Right lobe of liver (tissue), 6 donors: Measurements from ENCODE around the gene PSME3IP1. TPM values are rescaled to one million over a fixed set of nuclear protein-coding genes. Genes with fewer than 3 reads are reported as not detected.

Experiments used
- ATAC-seq, 4 donors: fragments of 200-7000 bp; cut with Tn5 transposase; one replicate each; pipeline ENCODE4 v1.9.1; 2020; ENCODE audit warnings: mild to moderate bottlenecking in 4 of 4, moderate library complexity in 4 of 4
- DNase-seq, 3 donors: peaks; one replicate each; pipeline ENCODE4 v3.0.0-alpha.2; 2020
- H3K27ac ChIP-seq, 3 donors: fragments of 200-600 bp; one replicate each; pipeline ENCODE4 v1.8.0; 2022
- H3K27me3 ChIP-seq, 2 donors: fragments of 200-600 bp; one replicate each; pipeline ENCODE4 v1.8.0; 2022
- H3K36me3 ChIP-seq, 4 donors: fragments of 200-600 bp; sonication (generic) in 1 of 4; one replicate each; pipeline versions ENCODE4 v1.5.1 to v1.8.0; 2017 to 2022; ENCODE audit warnings: control low read depth in 1 of 4
- H3K4me1 ChIP-seq, 4 donors: fragments of 200-600 bp; sonication (generic) in 1 of 4; one replicate each; pipeline versions ENCODE4 v1.5.1 to v1.8.0; 2017 to 2022; ENCODE audit warnings: control low read depth in 1 of 4
- H3K4me3 ChIP-seq, 3 donors: fragments of 200-600 bp; one replicate each; pipeline ENCODE4 v1.8.0; 2022
- H3K9me3 ChIP-seq, 4 donors: fragments of 200-600 bp; sonication (generic) in 1 of 4; one replicate each; pipeline versions ENCODE4 v1.5.1 to v1.8.0; 2017 to 2022; ENCODE audit warnings: control low read depth in 1 of 4
- POLR2A ChIP-seq: fragments of 450-650 bp; IDR thresholded peaks from one replicate; pipeline ENCODE4 v1.6.1; 2017; ENCODE audit warnings: antibody characterized with exemption, mild to moderate bottlenecking
- WGBS: methylation state at CpG from one replicate; pipeline ENCODE4 v1.1.6; 2018; ENCODE audit warnings: low coverage, low lambda C conversion rate; ENCODE audit not compliant: insufficient coverage; ENCODE audit errors: missing lambda C conversion rate; 5-methylcytosine and 5-hydroxymethylcytosine counted together
- intact Hi-C, 2 donors: fragments of 100-400 bp; cut with DNase I; formaldehyde crosslinking; loops; one replicate each; pipeline versions ENCODE4 v1.11.2 to v1.14.1; 2022
- total RNA-seq, 6 experiments: library from RNA; depleted of rRNA in 2 of 6; stranded (reverse); fragments of >200 nt in 2 of 6; fragmentation: NEBNext Ultra II Directional in 3 of 6; extraction: Animal tissue kit (Norgen Biotek cat#: 25700) in 3 of 6; gene quantifications; one replicate each; pipeline versions ENCODE4 v1.1.0 to v1.2.4, GENCODE V29; 2016 to 2023
- TF ChIP-seq, protein P1 (sequence below), 4 donors: fragments of 200-600 bp in 3 of 4; fragments of 450-650 bp in 1 of 4; IDR thresholded peaks; one replicate each; pipeline versions ENCODE4 v1.5.1 to v1.8.0; 2016 to 2022; ENCODE audit warnings: antibody characterized with exemption in 4 of 4, mild to moderate bottlenecking in 2 of 4
- donor health status: DM: no; HTN: yes; CAD: no.
- donor health status: DM: no; HTN: no; CAD: no.
- donor health status: DM: no; HTN: no; CAD: no.
- donor health status: DM: no; HTN: yes; CAD: no.
- donor health status: DM: no; HTN: yes; CAD: no.

Gene PSME3IP1
- total RNA-seq, 6 experiments from 2014 or later = 26.2 to 61.8 (median 34.5) TPM

DNA sequence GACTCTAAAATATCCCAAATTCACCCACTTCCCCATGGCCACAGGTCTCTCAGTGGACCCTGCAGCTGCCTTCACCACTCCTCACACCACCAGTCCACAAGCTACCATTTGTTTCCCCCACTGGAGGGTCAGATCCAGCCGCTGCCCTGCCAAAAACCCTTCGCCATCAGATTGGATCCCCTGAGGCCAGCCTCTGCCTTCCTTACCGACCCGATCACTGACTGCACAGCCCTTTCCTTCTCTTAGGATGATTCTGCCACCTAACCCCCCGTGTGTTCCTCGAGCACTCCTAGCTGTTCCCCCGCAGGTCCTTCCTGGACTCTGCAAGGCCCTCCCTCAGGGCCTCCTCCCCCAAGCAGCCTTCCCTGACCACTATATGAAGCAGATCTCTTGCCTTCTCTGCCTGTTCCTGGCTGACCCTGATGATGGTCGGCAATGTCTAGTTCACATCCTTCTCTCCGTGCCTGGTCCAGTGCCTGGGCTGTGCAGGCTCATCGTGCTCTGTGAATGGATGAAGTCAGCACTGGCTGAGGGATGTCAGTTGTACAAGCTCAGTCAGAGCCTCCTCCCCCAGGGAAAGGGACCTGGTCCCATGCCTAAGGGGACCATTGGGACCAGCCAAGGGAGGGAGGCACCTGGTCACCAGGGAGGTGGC, 47.4 kb downstream of the PSME3IP1 start:
- intact Hi-C loops = no loop called here
- no peak for ATAC-seq
- H3K27ac ChIP-seq = no peak overlapping the region
- TF ChIP-seq, protein P1, sequence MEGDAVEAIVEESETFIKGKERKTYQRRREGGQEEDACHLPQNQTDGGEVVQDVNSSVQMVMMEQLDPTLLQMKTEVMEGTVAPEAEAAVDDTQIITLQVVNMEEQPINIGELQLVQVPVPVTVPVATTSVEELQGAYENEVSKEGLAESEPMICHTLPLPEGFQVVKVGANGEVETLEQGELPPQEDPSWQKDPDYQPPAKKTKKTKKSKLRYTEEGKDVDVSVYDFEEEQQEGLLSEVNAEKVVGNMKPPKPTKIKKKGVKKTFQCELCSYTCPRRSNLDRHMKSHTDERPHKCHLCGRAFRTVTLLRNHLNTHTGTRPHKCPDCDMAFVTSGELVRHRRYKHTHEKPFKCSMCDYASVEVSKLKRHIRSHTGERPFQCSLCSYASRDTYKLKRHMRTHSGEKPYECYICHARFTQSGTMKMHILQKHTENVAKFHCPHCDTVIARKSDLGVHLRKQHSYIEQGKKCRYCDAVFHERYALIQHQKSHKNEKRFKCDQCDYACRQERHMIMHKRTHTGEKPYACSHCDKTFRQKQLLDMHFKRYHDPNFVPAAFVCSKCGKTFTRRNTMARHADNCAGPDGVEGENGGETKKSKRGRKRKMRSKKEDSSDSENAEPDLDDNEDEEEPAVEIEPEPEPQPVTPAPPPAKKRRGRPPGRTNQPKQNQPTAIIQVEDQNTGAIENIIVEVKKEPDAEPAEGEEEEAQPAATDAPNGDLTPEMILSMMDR (IDR thresholded peaks at IDR 0.05) = no peak
- no peak for TF ChIP-seq POLR2A
- H3K27me3 ChIP-seq = no peaks in the 10 kb centered on the region
- DNase-seq = peak in 1 of 3 donors; percentile 34
- H3K4me1 ChIP-seq = no peaks in the 10 kb centered on the region
- no peaks in the 10 kb centered on the region for H3K36me3 ChIP-seq
- H3K4me3 ChIP-seq = no peak overlapping the region
- H3K9me3 ChIP-seq = no peaks in the 10 kb centered on the region
- 84% methylated on average over 7 of the region's 10 CpGs for WGBS

GRCh38 chr16:57137566-57138273, 48.1 kb downstream of the PSME3IP1 start:
- intact Hi-C loops = no loop called here
- no peak for TF ChIP-seq POLR2A
- TF ChIP-seq, protein P1 (IDR thresholded peaks at IDR 0.05) = no peak
- no peak overlapping the region for H3K27ac ChIP-seq
- peak in 1 of 3 donors; percentile 40 for DNase-seq
- no peak for ATAC-seq
- no peaks in the 10 kb centered on the region for H3K9me3 ChIP-seq
- no peaks in the 10 kb centered on the region for H3K27me3 ChIP-seq
- no peaks in the 10 kb centered on the region for H3K36me3 ChIP-seq
- no peaks in the 10 kb centered on the region for H3K4me1 ChIP-seq
- no peak overlapping the region for H3K4me3 ChIP-seq
- 72% methylated on average over 5 of the region's 10 CpGs for WGBS

DNA sequence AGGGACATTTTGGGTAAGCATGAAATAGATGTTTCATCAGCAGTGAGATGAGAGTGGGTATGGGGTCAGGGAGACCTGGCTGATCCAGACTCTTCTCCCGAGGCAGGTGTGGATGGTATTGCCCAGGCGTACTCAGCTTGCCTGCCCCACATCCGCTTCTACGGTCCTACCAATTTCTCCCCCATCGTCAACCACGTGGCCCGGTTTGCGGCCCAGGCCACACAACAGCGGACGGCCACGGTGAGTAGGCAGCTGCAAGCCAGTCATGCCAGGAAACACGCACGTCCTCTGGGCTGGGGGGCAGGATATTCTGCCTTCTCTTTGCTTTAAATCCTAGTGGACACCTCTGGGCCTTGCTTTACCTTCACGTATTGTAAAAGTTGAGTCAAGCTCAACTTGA, 48.8 kb downstream of the PSME3IP1 start:
- Histone ChIP-seq H3K27me3 (no peaks in the 10 kb centered on the region), H3K4me3 (no peak overlapping the region), H3K4me1 (no peaks in the 10 kb centered on the region), H3K27ac (no peak overlapping the region), H3K36me3 (no peaks in the 10 kb centered on the region), H3K9me3 (no peaks in the 10 kb centered on the region)
- ATAC-seq = no peak
- 73% methylated on average over 6 of the region's 14 CpGs for WGBS
- DNase-seq = peak in 1 of 3 donors; percentile 28
- intact Hi-C loops = no loop called here
- no peak for TF ChIP-seq POLR2A
- TF ChIP-seq, protein P1 (IDR thresholded peaks at IDR 0.05) = no peak

DNA sequence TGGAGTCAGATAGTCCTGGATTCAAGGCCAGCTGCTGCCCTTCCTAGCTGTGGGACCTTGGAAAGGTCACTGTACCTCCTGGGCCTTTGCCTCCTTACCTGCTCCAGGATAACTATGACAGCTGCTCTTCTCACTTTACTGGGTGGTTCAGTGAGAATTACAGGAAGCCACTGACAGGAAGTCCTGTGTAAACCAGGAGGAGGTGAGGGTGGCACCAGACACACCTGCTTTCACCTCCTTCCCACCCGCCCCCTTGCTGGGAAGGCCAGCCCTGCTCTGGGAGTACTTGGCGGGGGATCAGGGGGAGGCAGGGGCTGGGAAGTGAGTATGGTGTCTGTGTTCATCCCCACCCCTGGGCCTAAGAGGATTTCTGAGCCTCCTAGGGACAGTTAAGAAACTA, 50.9 kb downstream of the PSME3IP1 start:
- DNase-seq (peak in 1 of 3 donors; percentile 43), ATAC-seq (peak in 1 of 4 donors; percentile 19)
- intact Hi-C loops = no loop called here
- Histone ChIP-seq H3K4me3 (no peak overlapping the region), H3K9me3 (no peaks in the 10 kb centered on the region), H3K4me1 (no peaks in the 10 kb centered on the region), H3K36me3 (no peaks in the 10 kb centered on the region), H3K27ac (no peak overlapping the region), H3K27me3 (no peaks in the 10 kb centered on the region)
- TF ChIP-seq POLR2A = no peak
- no CpG with 5 or more reads among the region's 2 CpGs for WGBS

GRCh38 chr16:57133886-57134285, 52.0 kb downstream of the PSME3IP1 start:
- H3K36me3 ChIP-seq = no peaks in the 10 kb centered on the region
- no peak overlapping the region for H3K4me3 ChIP-seq
- WGBS = no CpG with 5 or more reads among the region's 10 CpGs
- no peak overlapping the region for H3K27ac ChIP-seq
- TF ChIP-seq POLR2A = no peak
- TF ChIP-seq, protein P1 (IDR thresholded peaks at IDR 0.05) = no peak
- DNase-seq = no peak
- H3K9me3 ChIP-seq = no peaks in the 10 kb centered on the region
- no peaks in the 10 kb centered on the region for H3K4me1 ChIP-seq
- no peaks in the 10 kb centered on the region for H3K27me3 ChIP-seq
- intact Hi-C loops = no loop called here
- ATAC-seq = peak in 1 of 4 donors; percentile 18
